NT2/D1 (cell line): Measurements from ENCODE around the gene TMEM117.
"Not testable (repeated sequence)": the region's sequence is repeated elsewhere in the genome, so short reads cannot be mapped to it uniquely, and the experiment has no call there.

Experiments used
- DNase-seq: peaks from one replicate; pipeline ENCODE4 v3.0.0-alpha.2; 2011; ENCODE audit warnings: low read depth, low spot score
- H3K27me3 ChIP-seq: 2 replicates; pipeline ENCODE4 v1.6.0; 2011; ENCODE audit warnings: mild to moderate bottlenecking; ENCODE audit not compliant: insufficient read length, insufficient read depth
- H3K36me3 ChIP-seq: 2 replicates; pipeline ENCODE4 v1.6.1; 2011; ENCODE audit warnings: mild to moderate bottlenecking, low read length, mixed read lengths; ENCODE audit not compliant: insufficient read depth, insufficient read length
- H3K4me1 ChIP-seq: 2 replicates; pipeline ENCODE4 v1.5.1; 2011; ENCODE audit not compliant: insufficient read depth, insufficient read length
- H3K4me3 ChIP-seq: 2 replicates; pipeline ENCODE4 v1.5.1; 2011; ENCODE audit warnings: low read depth; ENCODE audit not compliant: insufficient read length
- H3K9ac ChIP-seq: 2 replicates; pipeline ENCODE4 v1.6.0; 2011; ENCODE audit warnings: low read depth; ENCODE audit not compliant: insufficient read length
- H3K9me3 ChIP-seq: 2 replicates; pipeline ENCODE4 v1.5.1; 2011; ENCODE audit warnings: mild to moderate bottlenecking, low read length; ENCODE audit not compliant: insufficient read depth
- SUZ12 ChIP-seq: IDR thresholded peaks from 2 replicates; pipeline ENCODE4 v1.6.1; 2011; ENCODE audit not compliant: insufficient read length, insufficient read depth; ENCODE audit errors: extremely low read depth
- YY1 ChIP-seq: IDR thresholded peaks from 2 replicates; pipeline ENCODE4 v1.6.1; 2011; ENCODE audit not compliant: insufficient read length, insufficient read depth
- ZNF274 ChIP-seq: IDR thresholded peaks from 2 replicates; pipeline ENCODE4 v1.6.1; 2011; ENCODE audit warnings: mild to moderate bottlenecking, low read depth, low read length

Gene TMEM117

GRCh38 chr12:43841253-43841652, 5.4 kb downstream of the TMEM117 start:
- no peak overlapping the region for H3K9ac ChIP-seq
- no peaks in the 10 kb centered on the region for H3K36me3 ChIP-seq
- no peaks in the 10 kb centered on the region for H3K4me1 ChIP-seq
- TF ChIP-seq YY1 (no peak), SUZ12 (no peak), ZNF274 (no peak)
- H3K9me3 ChIP-seq, result no peaks in the 10 kb centered on the region
- no peak overlapping the region for H3K4me3 ChIP-seq
- peaks cover 14% of the 10 kb centered on the region for H3K27me3 ChIP-seq
- no peak for DNase-seq

GRCh38 chr12:43842259-43842658, 6.4 kb downstream of the TMEM117 start:
- Histone ChIP-seq H3K9ac (no peak overlapping the region), H3K9me3 (0 out of 2 replicates have a peak, but pooled peaks cover under 1% of the 10 kb centered on the region), H3K4me3 (no peak overlapping the region), H3K4me1 (no peaks in the 10 kb centered on the region), H3K27me3 (peaks cover 4% of the 10 kb centered on the region), H3K36me3 (no peaks in the 10 kb centered on the region)
- TF ChIP-seq SUZ12 (no peak), ZNF274 (no peak), YY1 (no peak)
- DNase-seq, result no peak

DNA sequence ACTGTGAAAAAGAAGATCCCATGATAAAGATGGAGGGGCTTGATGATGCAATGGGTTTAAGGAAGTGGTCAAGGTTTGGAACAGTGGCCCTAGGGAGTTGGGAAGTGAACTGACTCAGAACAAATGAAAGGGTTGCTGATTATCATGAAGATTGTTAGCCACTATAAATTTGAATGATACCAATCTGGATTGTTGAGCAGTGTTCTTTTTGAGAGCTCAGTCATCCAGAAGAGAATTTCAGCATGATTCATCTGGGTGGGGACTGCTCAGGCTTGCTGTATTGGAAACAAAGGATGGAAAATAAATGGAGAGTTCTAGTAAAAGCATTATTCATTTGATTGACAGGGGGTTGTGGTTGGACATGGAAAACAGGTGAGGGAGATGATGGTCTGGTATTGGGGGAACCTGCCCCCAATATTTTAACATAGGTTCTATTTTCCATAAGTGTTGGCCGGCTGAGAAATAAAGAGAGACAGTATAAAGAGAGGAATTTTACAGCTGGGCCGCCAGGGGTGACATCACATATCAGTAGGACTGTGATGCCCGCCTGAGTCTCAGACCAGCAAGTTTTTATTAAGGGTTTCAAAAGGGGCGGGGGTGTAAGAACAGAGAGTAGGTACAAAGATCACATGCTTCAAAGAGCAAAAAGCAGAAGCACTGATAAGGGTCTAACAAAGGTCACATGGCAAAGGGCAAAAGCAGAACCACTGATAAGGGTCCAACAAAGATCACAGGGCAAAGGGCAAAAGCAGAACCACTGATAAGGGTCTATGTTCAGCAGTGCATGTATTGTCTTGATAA, 11.7 kb downstream of the TMEM117 start:
- peaks cover 19% of the 10 kb centered on the region; the same call in 1 of the 2 replicates for H3K9me3 ChIP-seq
- not testable (repeated sequence) for H3K4me3 ChIP-seq, DNase-seq, H3K27me3 ChIP-seq, H3K4me1 ChIP-seq, H3K36me3 ChIP-seq, H3K9ac ChIP-seq

DNA sequence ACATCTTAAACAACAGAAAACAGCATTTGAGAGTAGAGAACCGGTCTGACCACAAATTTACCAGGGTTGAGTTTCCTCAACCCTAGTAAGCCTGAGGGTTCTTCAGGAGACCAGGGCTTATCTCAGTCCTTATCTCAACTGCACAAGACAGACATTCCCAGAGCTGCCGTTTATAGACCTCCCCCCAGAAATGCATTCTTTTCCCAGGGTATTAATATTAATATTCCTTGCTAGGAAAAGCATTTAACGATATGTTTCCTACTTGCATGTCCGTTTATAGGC, 12.3 kb downstream of the TMEM117 start:
- DNase-seq, result no peak
- H3K4me3 ChIP-seq, result no peak overlapping the region
- no peaks in the 10 kb centered on the region for H3K36me3 ChIP-seq
- H3K9me3 ChIP-seq, result peaks cover 19% of the 10 kb centered on the region; the same call in 1 of the 2 replicates
- H3K4me1 ChIP-seq, result no peaks in the 10 kb centered on the region
- no peak overlapping the region for H3K9ac ChIP-seq
- TF ChIP-seq ZNF274 (no peak), YY1 (no peak), SUZ12 (no peak)
- H3K27me3 ChIP-seq, result no peaks in the 10 kb centered on the region

DNA sequence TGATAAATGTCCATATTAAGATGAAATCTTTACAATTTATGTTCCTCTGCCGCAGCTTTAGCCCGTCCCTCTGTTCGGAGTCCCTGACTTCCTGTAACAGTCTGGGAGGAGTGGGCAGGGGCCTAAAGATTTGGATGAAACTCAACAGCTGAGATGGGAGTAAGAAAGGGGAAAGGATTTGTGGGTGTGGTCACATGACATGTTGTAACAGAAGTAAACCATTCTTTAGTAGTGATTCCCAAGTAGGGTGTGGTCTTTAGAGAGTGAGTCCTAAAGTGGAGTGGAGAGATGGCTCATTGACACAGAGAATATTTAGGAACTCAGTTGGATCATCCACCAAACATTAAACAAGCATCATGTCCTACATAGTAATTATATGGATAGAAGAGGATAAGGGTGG, 12.9 kb downstream of the TMEM117 start:
- H3K4me1 ChIP-seq, result no peaks in the 10 kb centered on the region
- H3K27me3 ChIP-seq, result no peaks in the 10 kb centered on the region
- no peaks in the 10 kb centered on the region for H3K36me3 ChIP-seq
- H3K9me3 ChIP-seq, result peaks cover 19% of the 10 kb centered on the region; the same call in 1 of the 2 replicates
- H3K4me3 ChIP-seq, result no peak overlapping the region
- no peak overlapping the region for H3K9ac ChIP-seq
- no peak for TF ChIP-seq YY1
- TF ChIP-seq SUZ12, result no peak
- TF ChIP-seq ZNF274, result no peak
- no peak for DNase-seq

DNA sequence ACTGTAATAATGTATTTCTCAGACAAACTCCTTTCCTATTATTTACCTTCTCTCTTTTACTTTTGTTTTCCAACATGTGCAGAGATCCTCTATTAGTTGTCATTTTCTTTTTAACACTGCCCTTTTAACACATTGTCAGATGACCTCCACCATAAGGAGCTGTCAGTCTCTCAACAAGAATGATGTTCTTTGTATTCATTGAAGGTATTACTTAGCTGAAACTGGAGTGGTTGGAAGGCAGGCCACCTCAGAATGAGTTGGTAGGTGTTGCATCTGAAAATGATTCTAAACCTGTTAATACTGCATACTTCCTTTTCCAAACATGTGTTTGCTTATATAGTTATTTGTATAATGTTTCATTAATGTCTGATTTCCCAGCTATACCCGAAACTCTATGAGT, 16.9 kb downstream of the TMEM117 start:
- Histone ChIP-seq H3K9ac (no peak overlapping the region), H3K9me3 (0 out of 2 replicates have a peak, but pooled peaks cover 13% of the 10 kb centered on the region), H3K4me3 (no peak overlapping the region), H3K36me3 (no peaks in the 10 kb centered on the region), H3K27me3 (no peaks in the 10 kb centered on the region), H3K4me1 (no peaks in the 10 kb centered on the region)
- TF ChIP-seq YY1 (no peak), ZNF274 (no peak), SUZ12 (no peak)
- no peak for DNase-seq

- Histone ChIP-seq H3K36me3 (no peaks in the 10 kb centered on the region), H3K4me1 (no peaks in the 10 kb centered on the region), H3K27me3 (no peaks in the 10 kb centered on the region), H3K9me3 (0 out of 2 replicates have a peak, but pooled peaks cover 6% of the 10 kb centered on the region), H3K4me3 (no peak overlapping the region), H3K9ac (no peak overlapping the region)
- TF ChIP-seq ZNF274, result no peak
- TF ChIP-seq SUZ12, result no peak
- TF ChIP-seq YY1, result no peak
- DNase-seq, result no peak
These were observed 21.1 kb downstream of the TMEM117 start for GRCh38 chr12:43856972-43857371.
